Endothelial cell of umbilical vein (primary cell): Measurements from ENCODE around the gene HTR7. TPM values are rescaled to one million over a fixed set of nuclear protein-coding genes. Genes with fewer than 3 reads are reported as not detected.

Experiments used
- BruUV-seq: library from RNA; stranded (reverse); fragments of 400-500 nt; replicated peaks from 2 replicates; lab custom pipeline; 2021; lab: Mats Ljungman, UMichigan
- CTCF ChIA-PET: fragments of 300-600, 350-600 bp; sonication (Branson Sonifier 250); formaldehyde crosslinking; loops from one replicate; lab custom pipeline; 2021; ENCODE audit warnings: antibody characterized with exemption, inconsistent platforms; lab: Charles Lee
- POLR2A ChIA-PET: fragments of 300-600, 350-600 bp; sonication (Branson Sonifier 250); formaldehyde crosslinking; loops from one replicate; lab custom pipeline; 2021; ENCODE audit warnings: antibody characterized with exemption, inconsistent platforms; lab: Charles Lee
- DNase-seq: peaks from one replicate; pipeline ENCODE4 v3.0.0-alpha.2; 2011; ENCODE audit warnings: low read depth, low spot score
- FAIRE-seq: peaks from 2 replicates; lab custom pipeline; 2011; peaks lifted over from hg19 to GRCh38; lab: Jason Lieb, UNC
- H2AFZ ChIP-seq: 2 replicates; pipeline ENCODE4 v1.6.0; 2012; ENCODE audit warnings: low read depth, low read length, control low read depth, inconsistent platforms
- H3K27ac ChIP-seq: 2 replicates; pipeline ENCODE4 v1.5.1; 2011; ENCODE audit warnings: low read depth, mild to moderate bottlenecking, control low read depth, low read length, moderate library complexity; ENCODE audit not compliant: insufficient read depth
- H3K27me3 ChIP-seq, 2 experiments: 2 replicates each; pipeline versions ENCODE4 v1.6.0 to v1.6.1; 2011; ENCODE audit warnings: low read length in 2 of 2, mixed read lengths in 1 of 2; ENCODE audit not compliant: control insufficient read depth in 2 of 2, insufficient read depth in 2 of 2
- H3K36me3 ChIP-seq, 2 experiments: 2 replicates in 1 of 2; 3 replicates in 1 of 2; pipeline ENCODE4 v1.5.1; 2011; ENCODE audit warnings: low read length in 2 of 2, mild to moderate bottlenecking in 1 of 2, moderate library complexity in 1 of 2; ENCODE audit not compliant: control insufficient read depth in 2 of 2, insufficient read depth in 2 of 2; ENCODE audit errors: extremely low read depth in 1 of 2
- H3K4me1 ChIP-seq: 3 replicates; pipeline ENCODE4 v1.5.1; 2011; ENCODE audit warnings: mild to moderate bottlenecking, low read length; ENCODE audit not compliant: control insufficient read depth, insufficient read depth; ENCODE audit errors: extremely low read depth
- H3K4me2 ChIP-seq: 2 replicates; pipeline ENCODE4 v1.6.1; 2011; ENCODE audit warnings: low read length, control low read depth, mixed read lengths; ENCODE audit not compliant: insufficient read depth
- H3K4me3 ChIP-seq, 3 experiments: fragments of 200-600 bp in 1 of 3; sonication (generic), shearing (Covaris generic) in 1 of 3; replicated peaks in 1 of 3; 2 replicates each; pipeline ENCODE4 v1.5.1; 2011 to 2016; ENCODE audit warnings: control low read depth in 3 of 3, low read length in 3 of 3, mild to moderate bottlenecking in 2 of 3, inconsistent platforms in 1 of 3, low read depth in 1 of 3, moderate library complexity in 1 of 3; ENCODE audit not compliant: insufficient read depth in 1 of 3
- H3K79me2 ChIP-seq: 2 replicates; pipeline ENCODE4 v1.6.0; 2012; ENCODE audit warnings: low read length, inconsistent platforms; ENCODE audit not compliant: control insufficient read depth, insufficient read depth
- H3K9ac ChIP-seq: replicated peaks from 2 replicates; pipeline ENCODE3; 2011; ENCODE audit warnings: low read length, control low read depth; ENCODE audit not compliant: insufficient read depth; ENCODE audit errors: extremely low read depth
- H3K9me1 ChIP-seq: replicated peaks from 3 replicates; pipeline ENCODE4 v1.6.0; 2011; ENCODE audit warnings: mild to moderate bottlenecking, low read length; ENCODE audit not compliant: control insufficient read depth, insufficient read depth; ENCODE audit errors: extremely low read depth
- H3K9me3 ChIP-seq: replicated peaks from 2 replicates; pipeline ENCODE4 v1.5.1; 2012; ENCODE audit warnings: low read length, inconsistent platforms; ENCODE audit not compliant: control insufficient read depth, insufficient read depth
- H4K20me1 ChIP-seq: replicated peaks from 2 replicates; pipeline ENCODE3; 2011; ENCODE audit warnings: mild to moderate bottlenecking, low read length; ENCODE audit not compliant: control insufficient read depth, insufficient read depth; ENCODE audit errors: extremely low read depth
- EZH2 ChIP-seq: IDR thresholded peaks from 2 replicates; pipeline ENCODE4 v1.6.1; 2012; ENCODE audit warnings: borderline replicate concordance, low read depth, mild to moderate bottlenecking, moderate library complexity, low read length, inconsistent platforms; ENCODE audit not compliant: severe bottlenecking
- POLR2A ChIP-seq: IDR thresholded peaks from 2 replicates; pipeline ENCODE4 v1.6.1; 2012; ENCODE audit warnings: low read depth, mild to moderate bottlenecking, control low read depth, low read length
- POLR2AphosphoS5 ChIP-seq: IDR thresholded peaks from 2 replicates; pipeline ENCODE4 v1.6.1; 2012; ENCODE audit warnings: low read depth, mild to moderate bottlenecking, control low read depth, low read length, moderate library complexity; ENCODE audit not compliant: insufficient read depth
- dilution Hi-C: fragments of 300-500 bp; cut with MboI; formaldehyde crosslinking; loops from one replicate; pipeline ENCODE4 v1.15.0; 2019; ENCODE audit warnings: low sequenced_read_pairs; ENCODE audit not compliant: extremely low pct_ligation_motif_present
- intact Hi-C: fragments of 100-400 bp; cut with micrococcal nuclease; formaldehyde crosslinking; loops from one replicate; pipeline ENCODE4 v1.10.0; 2022
- polyA plus RNA-seq, 4 experiments: library from polyadenylated mRNA; depleted of rRNA in 3 of 4; stranded (reverse) in 3 of 4; unstranded in 1 of 4; fragments of >200 nt; gene quantifications; 2 replicates each; pipeline versions ENCODE4 v1.2.1 to v1.2.3, GENCODE V29; 2011 to 2012; ENCODE audit warnings: missing spikeins in 1 of 4
- total RNA-seq: library from RNA; stranded (reverse); gene quantifications from 2 replicates; pipeline ENCODE4 v1.2.3, GENCODE V29; 2021
- TF ChIP-seq, protein P1 (sequence below), 2 donors: IDR thresholded peaks; 1 replicate in 1 of 2; 2 replicates in 1 of 2; pipeline ENCODE4 v1.5.1; 2011; ENCODE audit warnings: low read length in 2 of 2, mild to moderate bottlenecking in 2 of 2, moderate library complexity in 2 of 2, control low read depth in 1 of 2, inconsistent platforms in 1 of 2, low read depth in 1 of 2; ENCODE audit not compliant: insufficient read depth in 1 of 2; ENCODE audit errors: extremely low read depth in 1 of 2
- TF ChIP-seq, protein P2 (sequence below): IDR thresholded peaks from 2 replicates; pipeline ENCODE4 v1.6.1; 2011; ENCODE audit not compliant: insufficient read depth, insufficient read length

The HTR7 gene
- total and polyA plus RNA-seq, 2 donors (not counting 3 experiments of a cell fraction or from before 2014, with no cell fraction given) = 0.01 to 0.22 TPM

DNA sequence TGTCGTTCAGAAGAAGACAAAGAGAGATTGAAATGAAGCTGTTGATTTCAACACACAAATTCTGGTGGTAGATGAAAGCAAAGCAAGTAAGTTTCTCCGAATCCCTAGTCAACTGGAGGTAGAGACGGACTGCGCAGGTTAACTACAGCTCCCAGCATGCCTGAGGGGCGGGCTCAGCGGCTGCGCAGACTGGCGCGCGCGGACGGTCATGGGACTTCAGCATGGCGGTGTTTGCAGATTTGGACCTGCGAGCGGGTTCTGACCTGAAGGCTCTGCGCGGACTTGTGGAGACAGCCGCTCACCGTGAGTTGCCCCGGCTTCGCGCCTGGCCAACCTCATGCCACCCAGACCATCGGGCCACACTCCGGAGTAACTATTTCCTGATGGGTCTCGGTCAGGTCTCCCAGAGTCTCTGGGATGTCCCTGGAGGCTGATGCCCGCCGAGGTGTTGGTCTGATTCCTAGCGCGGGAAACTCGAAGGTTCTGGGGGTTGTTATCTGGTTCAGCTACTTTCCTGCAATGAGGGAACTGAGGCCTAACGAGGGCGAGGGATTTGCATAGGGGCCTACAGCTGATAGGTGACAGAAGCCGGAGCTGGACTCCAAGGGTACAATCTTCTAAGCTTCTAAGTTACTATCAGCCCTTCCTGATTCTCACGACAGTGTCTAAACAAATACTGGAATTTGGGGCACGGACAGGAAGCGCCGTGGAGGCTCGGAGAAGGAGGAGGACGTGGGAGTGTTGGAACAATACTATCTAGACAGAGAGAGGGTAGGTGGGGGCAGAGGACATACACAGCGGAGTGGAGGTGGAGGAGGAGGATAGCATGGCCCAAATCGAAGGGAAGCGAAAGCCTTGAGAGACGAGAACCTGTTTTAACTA is 14.2 kb upstream of the HTR7 start, which contains the start of gene RPP30:
Gene RPP30, plus strand, starts transcription at position 209 of the 882 bp plus-strand sequence. Its CDS starts 13 bp downstream, at position 222.
- ChIA-PET CTCF (interaction anchor here (0.7 to 1.7 kb wide), 13 partner anchors 8 to 1076 kb away, joined by 3 to 10 read pairs (median 3); no protein-coding TSS in a partner anchor), POLR2A (no interaction called here)
- peaks cover 25% of the 10 kb centered on the region for H3K79me2 ChIP-seq
- TF ChIP-seq, protein P1, sequence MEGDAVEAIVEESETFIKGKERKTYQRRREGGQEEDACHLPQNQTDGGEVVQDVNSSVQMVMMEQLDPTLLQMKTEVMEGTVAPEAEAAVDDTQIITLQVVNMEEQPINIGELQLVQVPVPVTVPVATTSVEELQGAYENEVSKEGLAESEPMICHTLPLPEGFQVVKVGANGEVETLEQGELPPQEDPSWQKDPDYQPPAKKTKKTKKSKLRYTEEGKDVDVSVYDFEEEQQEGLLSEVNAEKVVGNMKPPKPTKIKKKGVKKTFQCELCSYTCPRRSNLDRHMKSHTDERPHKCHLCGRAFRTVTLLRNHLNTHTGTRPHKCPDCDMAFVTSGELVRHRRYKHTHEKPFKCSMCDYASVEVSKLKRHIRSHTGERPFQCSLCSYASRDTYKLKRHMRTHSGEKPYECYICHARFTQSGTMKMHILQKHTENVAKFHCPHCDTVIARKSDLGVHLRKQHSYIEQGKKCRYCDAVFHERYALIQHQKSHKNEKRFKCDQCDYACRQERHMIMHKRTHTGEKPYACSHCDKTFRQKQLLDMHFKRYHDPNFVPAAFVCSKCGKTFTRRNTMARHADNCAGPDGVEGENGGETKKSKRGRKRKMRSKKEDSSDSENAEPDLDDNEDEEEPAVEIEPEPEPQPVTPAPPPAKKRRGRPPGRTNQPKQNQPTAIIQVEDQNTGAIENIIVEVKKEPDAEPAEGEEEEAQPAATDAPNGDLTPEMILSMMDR (IDR thresholded peaks at IDR 0.05; ENCODE audit: extremely low read depth in 1 of 2, insufficient read depth in 1 of 2, low read depth in 1 of 2, low read length in 2 of 2) = no peak
- peak; percentile 68 for TF ChIP-seq POLR2AphosphoS5
- TF ChIP-seq POLR2A = peak; percentile 80
- TF ChIP-seq EZH2 = no peak
- TF ChIP-seq, protein P2, sequence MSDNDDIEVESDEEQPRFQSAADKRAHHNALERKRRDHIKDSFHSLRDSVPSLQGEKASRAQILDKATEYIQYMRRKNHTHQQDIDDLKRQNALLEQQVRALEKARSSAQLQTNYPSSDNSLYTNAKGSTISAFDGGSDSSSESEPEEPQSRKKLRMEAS = no peak
- no peaks in the 10 kb centered on the region for H3K9me1 ChIP-seq
- FAIRE-seq = peak; percentile 93
- H3K9me3 ChIP-seq = no peaks in the 10 kb centered on the region
- DNase-seq = peak; percentile 92
- intact Hi-C loops (loop anchor here (1.0 to 10.0 kb wide), 5 partner anchors 13 to 923 kb away; partner anchors contain the start of genes PCGF5 and TNKS2), dilution Hi-C loops (no loop called here)
- H3K9ac ChIP-seq = peak within 1 kb of the TSS; percentile 77
- no peaks in the 10 kb centered on the region for H4K20me1 ChIP-seq
- TSS peak; percentile 54 for BruUV-seq
- H2AFZ ChIP-seq = peak within 1 kb of the TSS; percentile 87
- H3K27ac ChIP-seq = peak within 1 kb of the TSS; percentile 61
- H3K4me3 ChIP-seq = peak within 1 kb of the TSS; percentile 89 to 93 (median 91)
- peaks cover 13 to 19% of the 10 kb centered on the region in 2 experiments for H3K27me3 ChIP-seq
- H3K36me3 ChIP-seq = peaks cover 0 to 2% of the 10 kb centered on the region in 2 experiments
- peaks cover 18% of the 10 kb centered on the region for H3K4me1 ChIP-seq
- H3K4me2 ChIP-seq = peak within 1 kb of the TSS; percentile 98
